ENCODE results near the gene SKAP1.
A peak's percentile ranks its signal among the peaks of the same experiment; 100 is the strongest.
"Not testable (repeated sequence)": the region's sequence is repeated elsewhere in the genome, so short reads cannot be mapped to it uniquely, and the experiment has no call there.

Gene SKAP1

GRCh38 chr17:48240562-48241130 lies 189.4 kb downstream of the SKAP1 start:
- DNase-seq: no peak

GRCh38 chr17:48240122-48240521 lies 189.9 kb downstream of the SKAP1 start:
- DNase-seq: no peak

- no peak for DNase-seq
Observed at GRCh38 chr17:48239603-48239995, 190.4 kb downstream of the SKAP1 start.

- DNase-seq: no peak
Observed at GRCh38 chr17:48238933-48239602, 190.9 kb downstream of the SKAP1 start.

- DNase-seq: no peak
Observed at GRCh38 chr17:48237456-48237855, 192.6 kb downstream of the SKAP1 start.

GRCh38 chr17:48236681-48237134 lies 193.3 kb downstream of the SKAP1 start:
- no peak for DNase-seq

GRCh38 chr17:48234922-48235321 lies 195.1 kb downstream of the SKAP1 start:
- no peak for DNase-seq

GRCh38 chr17:48231995-48232959 lies 197.7 kb downstream of the SKAP1 start:
- no peak for DNase-seq

- DNase-seq: no peak
Observed at GRCh38 chr17:48229936-48230335, 200.1 kb downstream of the SKAP1 start.

- DNase-seq: no peak
Observed at GRCh38 chr17:48228720-48229119, 201.3 kb downstream of the SKAP1 start.

GRCh38 chr17:48225725-48226567 lies 204.1 kb downstream of the SKAP1 start:
- no peak for DNase-seq

- DNase-seq: no peak
Observed at GRCh38 chr17:48223945-48224344, 206.1 kb downstream of the SKAP1 start.

- DNase-seq: no peak
Observed at GRCh38 chr17:48219617-48220016, 210.4 kb downstream of the SKAP1 start.

GRCh38 chr17:48215583-48216139 lies 214.4 kb downstream of the SKAP1 start:
- peak; percentile 8 for DNase-seq

GRCh38 chr17:48213797-48214196 lies 216.2 kb downstream of the SKAP1 start:
- no peak for DNase-seq

GRCh38 chr17:48211787-48212186 lies 218.2 kb downstream of the SKAP1 start:
- no peak for DNase-seq

GRCh38 chr17:48211011-48211410 lies 219.0 kb downstream of the SKAP1 start:
- no peak for DNase-seq

GRCh38 chr17:48209973-48210372 lies 220.0 kb downstream of the SKAP1 start:
- no peak for DNase-seq

GRCh38 chr17:48207776-48208544 lies 222.1 kb downstream of the SKAP1 start:
- no peak for DNase-seq

GRCh38 chr17:48207036-48207435 lies 223.0 kb downstream of the SKAP1 start:
- DNase-seq: not testable (repeated sequence)

GRCh38 chr17:48202959-48203358 lies 227.1 kb downstream of the SKAP1 start:
- no peak for DNase-seq
